T follicular helper cell (primary cell): ENCODE results near the gene C1QTNF1.

Source experiments
- DNase-seq: peaks from one replicate; pipeline ENCODE4 v3.0.0-alpha.2; 2020; ENCODE audit warnings: low read depth

The C1QTNF1 gene

GRCh38 chr17:79080349-79080748, 56.4 kb downstream of the C1QTNF1 start:
- no peak for DNase-seq

- DNase-seq = no peak
Measured at GRCh38 chr17:79080761-79081290, 56.9 kb downstream of the C1QTNF1 start.

GRCh38 chr17:79081571-79082276, 57.8 kb downstream of the C1QTNF1 start:
- no peak for DNase-seq

GRCh38 chr17:79082311-79083190, 58.6 kb downstream of the C1QTNF1 start:
- DNase-seq = peak; percentile 26

GRCh38 chr17:79083191-79083971, 59.4 kb downstream of the C1QTNF1 start:
- DNase-seq = no peak

- DNase-seq = no peak
Measured at GRCh38 chr17:79084291-79085153, 60.6 kb downstream of the C1QTNF1 start.

GRCh38 chr17:79085154-79085920, 61.4 kb downstream of the C1QTNF1 start:
- no peak for DNase-seq

- DNase-seq = no peak
Measured at GRCh38 chr17:79085921-79086551, 62.1 kb downstream of the C1QTNF1 start.

GRCh38 chr17:79086609-79087427, 62.8 kb downstream of the C1QTNF1 start:
- DNase-seq = no peak

- DNase-seq = peak; percentile 61
Measured at GRCh38 chr17:79087428-79088143, 63.6 kb downstream of the C1QTNF1 start.

GRCh38 chr17:79088247-79088996, 64.5 kb downstream of the C1QTNF1 start:
- no peak for DNase-seq

- DNase-seq = no peak
Measured at GRCh38 chr17:79088997-79089328, 65.0 kb downstream of the C1QTNF1 start.

- DNase-seq = no peak
Measured at GRCh38 chr17:79089720-79090442, 65.9 kb downstream of the C1QTNF1 start.

GRCh38 chr17:79090443-79091225, 66.7 kb downstream of the C1QTNF1 start:
- no peak for DNase-seq

GRCh38 chr17:79091226-79091670, 67.3 kb downstream of the C1QTNF1 start:
- DNase-seq = no peak

GRCh38 chr17:79092567-79092966, 68.6 kb downstream of the C1QTNF1 start:
- no peak for DNase-seq
